HG02610 (cell line): ENCODE measurements around the gene MAFG.

Experiments used
- ATAC-seq: cut with Tn5 transposase; IDR thresholded peaks from one replicate; pipeline ENCODE4 v1.9.1; 2021; ENCODE audit warnings: mild to moderate bottlenecking, moderate library complexity; ENCODE audit not compliant: unreplicated experiment

MAFG gene

DNA sequence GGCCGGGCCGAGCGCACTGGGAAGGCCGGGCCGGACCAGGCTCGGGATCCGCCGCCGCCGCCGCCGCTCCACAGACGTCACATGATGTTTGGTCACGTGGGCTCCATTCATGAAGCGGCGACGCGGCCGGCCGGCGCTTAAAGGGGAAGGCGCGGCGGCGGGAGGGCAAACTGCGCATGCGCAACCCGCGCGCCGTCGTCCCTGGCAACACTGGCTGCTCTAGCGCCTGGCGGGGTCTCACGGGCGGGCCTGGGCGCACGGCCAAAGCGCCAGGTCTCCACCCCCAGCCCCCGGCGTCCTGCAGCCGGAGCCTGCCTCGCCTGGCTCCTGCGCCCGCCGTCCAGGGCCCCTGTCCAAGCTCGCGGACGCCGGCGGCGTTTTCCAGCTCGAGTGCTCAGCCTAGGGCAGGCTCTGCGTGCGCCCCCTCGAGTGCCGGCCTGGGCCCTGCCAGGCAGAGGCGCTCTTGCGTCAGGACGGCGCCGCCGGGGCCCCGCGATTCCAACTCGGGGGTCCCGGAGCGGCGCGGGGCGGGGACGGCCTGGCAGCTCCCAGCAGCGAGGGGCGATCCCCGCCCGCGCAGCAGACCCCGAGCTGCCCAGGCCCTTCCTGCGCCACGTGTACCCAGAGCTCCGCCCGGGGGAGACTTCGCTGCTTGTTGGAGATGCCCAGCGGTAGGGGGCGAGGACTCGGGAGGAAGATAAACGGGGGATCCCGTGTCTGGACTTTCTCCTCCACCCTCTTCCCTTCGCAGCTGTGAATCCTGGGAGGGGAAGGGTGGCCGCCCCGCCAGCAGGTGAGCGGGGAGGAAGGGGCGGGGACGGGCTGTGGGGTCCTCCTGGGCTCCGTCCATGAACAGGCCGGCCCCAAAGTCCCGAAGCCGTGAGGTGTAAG, at the start of gene MAFG:
MAFG (minus strand) TSS at position 83 of the 891 bp plus-strand sequence. CDS start 4,550 bp downstream, outside the sequence.
- ATAC-seq: peak; percentile 54

DNA sequence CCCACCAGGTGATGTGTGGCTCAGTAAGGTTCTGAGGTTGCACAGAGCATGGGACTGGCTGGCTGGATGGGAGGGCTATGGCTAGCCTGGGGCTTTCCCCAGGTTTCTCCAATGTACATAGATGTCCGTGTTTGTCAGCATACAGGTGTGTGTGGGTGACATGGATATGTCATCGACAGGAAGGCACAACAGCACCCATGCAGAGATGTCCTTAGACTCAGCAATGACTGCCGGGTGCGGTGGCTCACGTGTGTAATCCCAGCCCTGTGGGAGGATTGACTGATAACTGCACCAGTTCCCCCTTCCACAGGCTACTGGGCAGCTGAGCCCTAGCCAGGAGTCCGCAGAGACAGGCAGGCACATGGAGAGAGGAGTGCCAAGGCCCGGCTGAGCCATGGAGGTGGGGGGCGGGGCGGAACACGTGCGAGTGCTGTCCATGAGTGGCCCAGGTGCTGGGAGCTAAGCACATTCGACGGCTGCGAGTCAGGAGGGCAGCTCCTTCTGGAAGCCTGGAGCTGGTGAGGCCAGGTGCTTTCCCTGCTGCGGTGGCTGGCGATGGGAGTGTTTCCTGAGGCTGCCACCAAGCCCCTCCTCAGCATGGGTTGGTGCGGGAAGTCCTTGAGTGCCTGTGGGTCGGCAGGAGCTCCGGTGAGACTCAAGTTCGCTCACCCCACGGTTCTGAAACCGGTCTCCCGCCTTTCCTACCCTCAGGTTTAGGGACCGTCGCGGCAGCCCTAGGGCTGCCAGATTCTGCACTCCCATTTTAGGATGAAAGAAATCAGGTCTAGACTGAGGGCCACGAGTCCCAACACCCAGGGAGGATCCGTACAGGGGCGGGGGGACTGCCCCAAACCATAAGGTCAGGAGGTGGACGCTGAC, 49.0 kb upstream of the MAFG start:
- peak; percentile 20 for ATAC-seq

- no peak for ATAC-seq
These were observed 45.9 kb upstream of the MAFG start for GRCh38 chr17:81973432-81973831.

GRCh38 chr17:81968850-81969812, 41.6 kb upstream of the MAFG start:
- ATAC-seq: no peak

DNA sequence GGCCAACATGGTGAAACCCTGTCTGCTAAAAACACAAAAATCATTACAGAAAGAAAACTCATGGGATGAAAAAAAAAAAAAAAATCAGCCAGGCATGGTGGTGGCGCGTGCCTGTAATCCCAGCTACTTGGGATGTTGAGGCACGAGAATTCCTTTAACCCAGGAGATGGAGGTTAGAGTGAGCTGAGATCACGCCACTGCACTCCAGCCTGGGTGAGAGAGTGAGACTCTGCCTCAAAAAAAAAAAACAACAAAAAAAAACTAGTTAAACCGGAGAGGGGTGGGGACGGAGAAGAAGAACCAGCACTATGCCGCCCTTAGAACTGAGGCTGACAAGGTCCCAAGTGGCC, 40.8 kb upstream of the MAFG start:
- no peak for ATAC-seq

GRCh38 chr17:81967533-81968395, 40.2 kb upstream of the MAFG start:
- ATAC-seq: peak; percentile 72

DNA sequence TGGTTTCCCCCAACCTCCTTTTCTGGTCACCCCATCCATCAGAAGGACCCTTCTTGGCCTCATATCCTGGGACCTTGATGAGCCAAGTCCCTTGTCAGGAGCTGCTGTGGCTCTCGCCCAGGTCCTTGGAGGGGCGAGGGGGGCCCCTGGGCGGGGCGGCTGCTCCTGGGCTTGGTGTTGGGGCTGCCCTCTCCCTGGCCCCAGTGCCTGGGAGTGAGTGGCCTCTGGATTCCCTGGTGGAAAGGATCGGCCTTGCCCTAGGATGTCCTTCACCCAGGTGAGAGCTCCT, 39.7 kb upstream of the MAFG start:
- no peak for ATAC-seq

GRCh38 chr17:81966343-81967243, 39.1 kb upstream of the MAFG start:
- ATAC-seq: no peak

GRCh38 chr17:81964081-81964849, 36.7 kb upstream of the MAFG start:
- no peak for ATAC-seq

GRCh38 chr17:81962499-81963441, 35.2 kb upstream of the MAFG start:
- ATAC-seq: no peak

GRCh38 chr17:81961521-81962498, 34.3 kb upstream of the MAFG start:
- no peak for ATAC-seq

DNA sequence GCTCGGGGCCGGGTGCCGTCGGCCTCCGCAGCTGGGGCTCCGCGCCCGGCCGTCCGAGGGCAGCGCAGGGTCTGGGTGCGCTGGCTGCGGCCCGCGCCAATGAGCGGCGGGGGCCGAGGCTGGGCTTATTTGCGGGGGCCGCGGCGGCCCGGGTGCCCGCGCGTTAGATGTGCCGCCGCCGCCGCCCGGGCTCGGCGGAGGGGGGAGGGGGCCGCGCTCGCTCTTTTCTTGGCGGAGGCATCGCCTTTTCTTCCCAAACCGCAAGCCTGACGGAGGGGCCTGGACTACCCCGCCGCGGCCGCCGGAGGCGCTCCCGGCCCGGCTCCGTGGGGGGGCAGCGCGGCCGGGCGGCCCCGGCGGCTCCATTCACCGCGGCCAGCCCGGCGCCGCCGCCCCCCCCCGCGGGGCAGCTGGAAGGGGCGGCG, 33.6 kb upstream of the MAFG start, which contains the start of gene NOTUM:
NOTUM (minus strand) TSS at position 101 of the 425 bp plus-strand sequence. CDS start 278 bp downstream, outside the sequence.
- ATAC-seq: no peak

GRCh38 chr17:81960130-81960958, 32.8 kb upstream of the MAFG start:
- no peak for ATAC-seq

- no peak for ATAC-seq
These were observed 32.0 kb upstream of the MAFG start for GRCh38 chr17:81959362-81960129.
